Kidney (tissue), 14 donors: ENCODE results near the gene SF3B2. TPM values are rescaled to one million over a fixed set of nuclear protein-coding genes. Genes with fewer than 3 reads are reported as not detected.

Experiments used
- DNase-seq, 5 donors: peaks; one replicate each; pipeline ENCODE4 v3.0.0-alpha.2; 2013 to 2020
- FAIRE-seq: peaks from 2 replicates; lab custom pipeline; 2012; peaks lifted over from hg19 to GRCh38; lab: Jason Lieb, UNC
- H3K27ac ChIP-seq, 2 donors: one replicate each; pipeline ENCODE4 v1.7.0; 2013; ENCODE audit warnings: low read depth in 2 of 2, low read length in 2 of 2, inconsistent platforms in 1 of 2
- H3K27me3 ChIP-seq: one replicate; pipeline ENCODE4 v1.7.1; 2013; ENCODE audit warnings: low read length, inconsistent platforms; ENCODE audit not compliant: control insufficient read depth, insufficient read depth
- H3K36me3 ChIP-seq, 3 donors: one replicate each; pipeline versions ENCODE4 v1.7.0 to v1.7.1; 2013; ENCODE audit warnings: low read length in 3 of 3, control low read depth in 1 of 3, inconsistent platforms in 1 of 3; ENCODE audit not compliant: insufficient read depth in 3 of 3, control insufficient read depth in 2 of 3
- H3K4me1 ChIP-seq, 3 donors: one replicate each; pipeline versions ENCODE4 v1.7.0 to v1.7.1; 2013; ENCODE audit warnings: low read length in 3 of 3, inconsistent platforms in 1 of 3, low read depth in 1 of 3; ENCODE audit not compliant: control insufficient read depth in 2 of 3, insufficient read depth in 2 of 3
- H3K4me3 ChIP-seq, 3 donors: one replicate each; pipeline versions ENCODE4 v1.7.0 to v1.8.1; 2013; ENCODE audit warnings: low read length in 3 of 3, control low read depth in 1 of 3, inconsistent platforms in 1 of 3
- H3K9ac ChIP-seq, 3 donors: one replicate each; pipeline versions ENCODE4 v1.7.0 to v1.7.1; 2013; ENCODE audit warnings: low read length in 3 of 3, control low read depth in 1 of 3, inconsistent platforms in 1 of 3
- H3K9me3 ChIP-seq, 3 donors: one replicate each; pipeline versions ENCODE4 v1.7.0 to v1.7.1; 2013; ENCODE audit warnings: low read length in 3 of 3, control low read depth in 1 of 3, inconsistent platforms in 1 of 3; ENCODE audit not compliant: control insufficient read depth in 2 of 3, insufficient read depth in 1 of 3
- CTCF ChIP-seq: IDR thresholded peaks from 3 replicates; pipeline ENCODE4 v1.5.1; 2012; ENCODE audit warnings: mild to moderate bottlenecking, moderate library complexity, borderline replicate concordance; ENCODE audit not compliant: insufficient read depth; ENCODE audit errors: extremely low read depth
- intact Hi-C: fragments of 100-400 bp; cut with DNase I; formaldehyde crosslinking; loops from one replicate; pipeline ENCODE4 v1.11.1; 2022
- polyA plus RNA-seq: library from polyadenylated mRNA; stranded (reverse); fragments of 350-450 nt; fragmentation: Illumina TruSeq; extraction: RNeasy Lipid Tissue Mini Kit (QIAGEN cat#74804); gene quantifications from one replicate; pipeline ENCODE4 v1.2.3, GENCODE V29; 2014; ENCODE audit warnings: low read depth, low replicate concordance; ENCODE audit not compliant: insufficient read depth
- total RNA-seq: library from RNA; stranded (reverse); fragmentation: NEBNext Ultra II Directional; extraction: Animal tissue kit (Norgen Biotek cat#: 25700); gene quantifications from one replicate; pipeline ENCODE4 v1.2.1, GENCODE V29; 2021
- donor health status: control.
- donor health status: control.
- donor health status: control.
- donor health status: control.
- donor health status: control.
- donor health status: DM: yes; HTN: yes; CAD: no.
- donor health status: Normal renal cell carcinoma (clear cell type).

The SF3B2 gene
- total and polyA plus RNA-seq, 2 donors from 2014 or later, result 114 to 172 TPM

DNA sequence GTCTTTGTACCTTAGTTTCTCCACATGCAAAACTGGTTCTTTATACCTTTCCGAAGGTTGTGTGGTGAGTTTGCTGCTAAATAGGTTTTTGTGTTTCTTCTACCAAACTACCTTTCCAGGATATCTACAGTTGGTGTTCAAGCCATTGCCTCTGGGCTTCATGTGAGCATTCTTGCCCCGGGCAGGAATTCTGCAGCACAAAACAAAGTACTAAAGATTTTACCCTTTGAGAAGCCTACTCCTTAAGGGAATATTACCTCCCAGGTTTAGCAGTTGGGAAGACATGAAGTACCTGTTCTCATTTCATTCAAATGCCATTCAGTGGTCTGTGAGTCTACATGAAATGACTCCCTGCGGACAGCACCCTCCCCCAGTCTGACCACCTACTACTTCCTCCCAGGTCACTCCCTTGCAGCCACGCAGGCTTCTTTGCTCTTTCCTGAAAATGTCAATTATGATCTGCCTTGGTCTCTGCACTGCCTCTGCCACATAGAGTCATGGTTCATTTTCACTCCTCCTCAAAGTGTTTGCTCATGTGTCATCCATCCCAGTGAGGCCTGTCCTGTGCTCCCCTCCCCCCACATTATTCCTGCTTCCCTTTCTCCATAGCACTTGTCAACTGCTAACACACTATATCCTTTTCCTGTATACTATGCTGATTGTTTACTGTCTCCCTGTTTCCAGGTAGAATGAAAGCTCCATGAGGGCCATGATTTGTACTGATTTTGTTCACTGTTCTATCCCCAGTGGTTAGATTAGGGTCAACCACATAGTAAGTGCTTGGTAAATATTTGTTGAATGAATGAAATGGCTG, 54.8 kb downstream of the SF3B2 start:
- no peak for FAIRE-seq

DNA sequence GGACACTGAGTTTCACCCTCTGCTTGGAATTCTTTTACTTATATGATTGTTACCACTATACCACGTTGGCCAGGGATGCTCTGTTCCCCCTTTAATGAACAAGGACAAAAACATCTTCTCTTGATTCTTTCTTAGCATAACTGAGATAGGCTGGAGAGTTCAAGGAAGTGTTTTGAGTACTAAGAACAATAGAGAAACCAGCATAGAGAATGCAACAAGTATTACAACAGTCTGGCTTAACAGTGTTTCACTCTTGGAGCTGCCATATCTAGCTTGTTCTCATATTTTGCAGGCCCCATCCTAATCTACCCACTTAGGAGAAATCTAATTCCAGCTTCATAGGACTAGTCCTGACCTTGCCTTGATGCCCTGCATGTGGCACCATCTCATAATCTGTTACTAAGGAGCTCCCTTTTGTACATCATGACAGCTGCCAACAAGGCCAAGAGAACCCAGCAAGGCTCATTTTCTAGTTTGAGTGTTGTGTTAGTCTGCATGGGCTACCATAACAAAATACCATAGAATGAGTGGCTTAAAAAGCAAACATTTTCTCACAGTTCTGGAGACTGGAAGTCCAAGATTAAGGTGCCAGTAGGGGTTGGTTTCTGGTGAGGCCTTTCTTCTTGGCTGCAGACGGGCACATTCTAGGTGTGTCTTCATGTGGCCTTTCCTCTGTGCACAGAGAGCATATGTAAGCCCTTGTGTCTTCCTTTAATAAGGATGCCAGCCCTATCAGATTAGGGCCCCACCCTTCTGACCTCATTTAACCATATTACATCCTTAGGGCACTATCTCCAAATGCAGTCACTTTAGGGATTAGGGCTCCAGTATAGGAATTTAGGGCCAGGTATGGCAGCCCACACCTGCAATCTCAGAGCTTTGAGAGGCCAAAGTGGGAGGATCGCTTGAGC, 55.7 kb downstream of the SF3B2 start:
- FAIRE-seq (no peak), DNase-seq (no peak)
- TF ChIP-seq CTCF, result no peak
- Histone ChIP-seq H3K4me1 (peaks cover 0 to 9% (median 0%) of the 10 kb centered on the region in 3 donors), H3K9me3 (no peaks in the 10 kb centered on the region), H3K27ac (no peak overlapping the region), H3K4me3 (no peak overlapping the region), H3K36me3 (no peaks in the 10 kb centered on the region), H3K9ac (no peak overlapping the region), H3K27me3 (no peaks in the 10 kb centered on the region)
- intact Hi-C loops, result no loop called here

More for the DNA sequence above, 54.8 kb downstream of the SF3B2 start:
- no peak for TF ChIP-seq CTCF
- Histone ChIP-seq H3K4me1 (peaks cover 0 to 4% (median 0%) of the 10 kb centered on the region in 3 donors), H3K27me3 (no peaks in the 10 kb centered on the region), H3K27ac (no peak overlapping the region), H3K36me3 (no peaks in the 10 kb centered on the region), H3K9ac (no peak overlapping the region), H3K4me3 (no peak overlapping the region), H3K9me3 (no peaks in the 10 kb centered on the region)
- intact Hi-C loops, result no loop called here
- DNase-seq, result no peak

GRCh38 chr11:66109294-66109693, 57.1 kb downstream of the SF3B2 start:
- H3K27me3 ChIP-seq, result no peaks in the 10 kb centered on the region
- H3K36me3 ChIP-seq, result no peaks in the 10 kb centered on the region
- H3K9ac ChIP-seq, result no peak overlapping the region
- TF ChIP-seq CTCF, result no peak
- intact Hi-C loops, result no loop called here
- DNase-seq, result no peak
- H3K4me3 ChIP-seq, result no peak overlapping the region
- peaks cover 0 to 9% (median 0%) of the 10 kb centered on the region in 3 donors for H3K4me1 ChIP-seq
- FAIRE-seq, result no peak
- no peaks in the 10 kb centered on the region for H3K9me3 ChIP-seq
- no peak overlapping the region for H3K27ac ChIP-seq
